MG63 (cell line): ENCODE data around the gene C12orf60. TPM values are rescaled to one million over a fixed set of nuclear protein-coding genes. Genes with fewer than 3 reads are reported as not detected.

Source experiments
- total RNA-seq: library from RNA; depleted of rRNA; stranded (reverse); fragments of >200 nt; shearing (Covaris generic); gene quantifications from 2 replicates; pipeline ENCODE4 v1.2.3, GENCODE V29; 2014; ENCODE audit warnings: low replicate concordance; rRNA removed

C12orf60 gene
- total RNA-seq, 1 experiment from 2014 or later: 2.2 TPM

Other genes with a start within 250 kb of the C12orf60 start
- 0.49 and 0.59 TPM in 2 replicates for gene PLBD1, start 235.8 kb upstream of the C12orf60 start, total RNA-seq
- gene GUCY2C, start 107.1 kb upstream of the C12orf60 start, total RNA-seq: not detected in 2 replicates
- 9.0 and 12.8 TPM in 2 replicates for gene WBP11, start 192 bp upstream of the C12orf60 start, total RNA-seq
- gene SMCO3, start 10.5 kb downstream of the C12orf60 start, total RNA-seq: not detected in 2 replicates
- gene ART4, start 39.9 kb downstream of the C12orf60 start, total RNA-seq: not detected in 2 replicates
- gene MGP, start 82.2 kb downstream of the C12orf60 start, total RNA-seq: 0.69 and 0.72 TPM in 2 replicates
- gene ERP27, start 134.9 kb downstream of the C12orf60 start, total RNA-seq: not detected in 2 replicates
- gene ARHGDIB, start 157.9 kb downstream of the C12orf60 start, total RNA-seq: 4.3 and 9.8 TPM in 2 replicates
- not detected in 2 replicates for gene PDE6H, start 169.4 kb downstream of the C12orf60 start, total RNA-seq